ENCODE data around the gene TPM3.

- TF ChIP-seq POLR2AphosphoS5 (IDR thresholded peaks at IDR 0.05; ENCODE audit: low read depth, low read length) (no peak), TCF7L2 (IDR thresholded peaks at IDR 0.05; ENCODE audit: low read depth, low read length) (no peak), CTCF (IDR thresholded peaks at IDR 0.05) (no peak), REST (IDR thresholded peaks at IDR 0.05; ENCODE audit: insufficient read depth in 1 of 2, low read depth in 2 of 2, low read length in 1 of 2) (no peak), SIN3A (IDR thresholded peaks at IDR 0.05; ENCODE audit: borderline replicate concordance, insufficient read depth, low read depth, low read length) (no peak)
Observed at GRCh38 chr1:154212083-154212482, 20.2 kb upstream of the TPM3 start.
